Small intestine (tissue), 7 donors: ENCODE results near the gene MAN1C1. TPM values are rescaled to one million over a fixed set of nuclear protein-coding genes. Genes with fewer than 3 reads are reported as not detected.

Source experiments
- DNase-seq, 2 donors: peaks; one replicate each; pipeline versions ENCODE4 v3.0.0 to v3.0.0-alpha.2; 2013
- FAIRE-seq: peaks from 2 replicates; lab custom pipeline; 2012; peaks lifted over from hg19 to GRCh38; lab: Jason Lieb, UNC
- H3K27ac ChIP-seq, 3 donors: one replicate each; pipeline ENCODE4 v1.5.1; 2013; ENCODE audit warnings: low read length in 2 of 3, mild to moderate bottlenecking in 2 of 3, control low read depth in 1 of 3, inconsistent platforms in 1 of 3, low read depth in 1 of 3, moderate library complexity in 1 of 3
- H3K27me3 ChIP-seq, 3 donors: one replicate each; pipeline ENCODE4 v1.6.1; 2013; ENCODE audit warnings: low read length in 3 of 3, inconsistent platforms in 1 of 3; ENCODE audit not compliant: control insufficient read depth in 3 of 3, insufficient read depth in 3 of 3
- H3K36me3 ChIP-seq, 3 donors: one replicate each; pipeline ENCODE4 v1.6.1; 2013; ENCODE audit warnings: low read length in 3 of 3, inconsistent platforms in 1 of 3, low read depth in 1 of 3, mild to moderate bottlenecking in 1 of 3, moderate library complexity in 1 of 3; ENCODE audit not compliant: control insufficient read depth in 3 of 3, insufficient read depth in 2 of 3
- H3K4me1 ChIP-seq, 3 donors: one replicate each; pipeline ENCODE4 v1.6.1; 2013; ENCODE audit warnings: low read length in 2 of 3, inconsistent platforms in 1 of 3, low read depth in 1 of 3, mild to moderate bottlenecking in 1 of 3, moderate library complexity in 1 of 3; ENCODE audit not compliant: control insufficient read depth in 3 of 3, insufficient read depth in 2 of 3
- H3K4me3 ChIP-seq, 3 donors: one replicate each; pipeline ENCODE4 v1.5.1; 2013; ENCODE audit warnings: low read length in 3 of 3, control low read depth in 1 of 3, inconsistent platforms in 1 of 3, low read depth in 1 of 3, mild to moderate bottlenecking in 1 of 3, moderate library complexity in 1 of 3
- H3K9me3 ChIP-seq, 2 donors: one replicate each; pipeline ENCODE4 v1.6.1; 2013; ENCODE audit warnings: low read depth in 1 of 2, low read length in 1 of 2; ENCODE audit not compliant: control insufficient read depth in 2 of 2, insufficient read depth in 1 of 2
- WGBS, 3 donors: extraction: QIAGEN DNeasy Blood & Tissue Kit; methylation state at CpG; one replicate each; pipeline ENCODE4 v1.1.7; 2013; 5-methylcytosine and 5-hydroxymethylcytosine counted together
- polyA plus RNA-seq, 4 donors: library from polyadenylated mRNA; stranded (reverse) in 3 of 4; unstranded in 1 of 4; fragments of 200-250 nt in 3 of 4; fragments of 120-200 nt in 1 of 4; gene quantifications; one replicate each; pipeline versions ENCODE4 v1.2.1 to v1.2.3, GENCODE V29; 2013
- donor health status: healthy with polysubstance abuse.
- donor health status: control.
- donor health status: control.
- donor health status: Bipolar disorder and iron deficiency.
- donor health status: healthy.

The MAN1C1 gene
- polyA plus RNA-seq, 4 donors = 0.67 to 12.1 (median 3.4) TPM

GRCh38 chr1:25615172-25615541 lies 1.4 kb upstream of the MAN1C1 start:
- Histone ChIP-seq H3K27me3 (peaks cover 0 to 28% (median 2%) of the 10 kb centered on the region in 3 donors), H3K36me3 (no peaks in the 10 kb centered on the region), H3K4me1 (peaks cover 0 to 17% (median 0%) of the 10 kb centered on the region in 3 donors), H3K4me3 (no peak overlapping the region), H3K9me3 (no peaks in the 10 kb centered on the region), H3K27ac (no peak overlapping the region)
- no peak for DNase-seq
- FAIRE-seq = no peak
- 27 to 55% (median 30%) methylated on average over 7 of the region's 7 CpGs for WGBS, 3 donors

- H3K27me3 ChIP-seq = peaks cover 0 to 26% (median 2%) of the 10 kb centered on the region in 3 donors
- 3 to 17% (median 10%) methylated on average over 12 of the region's 12 CpGs for WGBS, 3 donors
- peak overlapping the region in 2 of 3 donors; percentile 16 to 17 for H3K27ac ChIP-seq
- no peaks in the 10 kb centered on the region for H3K9me3 ChIP-seq
- H3K36me3 ChIP-seq = no peaks in the 10 kb centered on the region
- peaks cover 0 to 15% (median 0%) of the 10 kb centered on the region in 3 donors for H3K4me1 ChIP-seq
- DNase-seq (peak in 1 of 2 donors; percentile 17), FAIRE-seq (no peak)
- peak overlapping the region in 2 of 3 donors; percentile 51 to 78 for H3K4me3 ChIP-seq
Observed at GRCh38 chr1:25615563-25616094, 962 bp upstream of the MAN1C1 start.

DNA sequence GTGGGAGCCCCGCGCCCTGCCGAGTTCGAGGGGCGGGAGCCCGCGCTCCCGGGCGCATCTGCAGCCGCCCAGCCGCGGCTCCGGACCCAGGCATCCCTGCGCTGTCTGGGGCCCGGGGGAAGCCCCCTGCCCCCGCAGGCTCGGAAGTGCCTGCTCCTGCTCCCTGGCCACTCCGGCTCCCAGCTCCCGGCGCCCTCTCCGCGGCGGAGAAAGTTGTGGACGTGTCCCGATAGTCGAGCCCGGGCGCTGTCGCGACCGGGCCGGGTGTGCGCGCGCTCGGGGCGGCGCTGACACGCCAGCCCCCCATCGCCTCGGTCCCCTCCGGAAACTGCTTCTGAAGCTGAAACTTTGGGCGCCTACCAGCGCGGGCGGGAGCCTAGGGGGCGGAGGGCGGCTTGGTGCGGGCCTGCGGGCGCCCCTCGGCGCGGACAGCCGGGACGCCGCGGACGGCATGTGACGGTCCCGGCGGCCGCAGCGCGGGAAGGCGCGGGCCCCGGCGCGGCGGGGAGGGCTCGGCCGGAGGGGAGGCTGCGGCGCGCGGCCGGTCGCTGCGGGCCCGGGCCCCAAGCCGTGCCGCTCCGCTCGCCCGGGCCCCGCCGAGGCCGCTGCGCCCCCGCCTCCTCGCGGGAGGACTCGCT lies 515 bp downstream of the MAN1C1 start:
- Histone ChIP-seq H3K9me3 (no peaks in the 10 kb centered on the region), H3K27me3 (peaks cover 0 to 26% (median 2%) of the 10 kb centered on the region in 3 donors), H3K4me1 (peaks cover 0 to 15% (median 0%) of the 10 kb centered on the region in 3 donors), H3K4me3 (peak overlapping the region; percentile 56 to 78 (median 63)), H3K27ac (peak overlapping the region in 1 of 3 donors; percentile 61), H3K36me3 (no peaks in the 10 kb centered on the region)
- DNase-seq (peak in 1 of 2 donors; percentile 43), FAIRE-seq (no peak)
- WGBS, 3 donors = 1% methylated on average over 37 to 94 of the region's 94 CpGs

GRCh38 chr1:25617625-25618432 lies 1.2 kb downstream of the MAN1C1 start:
- H3K4me1 ChIP-seq = peaks cover 0 to 20% (median 0%) of the 10 kb centered on the region in 3 donors
- peak overlapping the region; percentile 56 to 78 (median 63) for H3K4me3 ChIP-seq
- DNase-seq = peak in 1 of 2 donors; percentile 37
- WGBS, 3 donors = 2 to 5% (median 5%) methylated on average over 47 to 66 of the region's 66 CpGs
- peak overlapping the region in 1 of 3 donors; percentile 61 for H3K27ac ChIP-seq
- no peaks in the 10 kb centered on the region for H3K9me3 ChIP-seq
- H3K27me3 ChIP-seq = peaks cover 0 to 26% (median 2%) of the 10 kb centered on the region in 3 donors
- no peaks in the 10 kb centered on the region for H3K36me3 ChIP-seq
- no peak for FAIRE-seq

DNA sequence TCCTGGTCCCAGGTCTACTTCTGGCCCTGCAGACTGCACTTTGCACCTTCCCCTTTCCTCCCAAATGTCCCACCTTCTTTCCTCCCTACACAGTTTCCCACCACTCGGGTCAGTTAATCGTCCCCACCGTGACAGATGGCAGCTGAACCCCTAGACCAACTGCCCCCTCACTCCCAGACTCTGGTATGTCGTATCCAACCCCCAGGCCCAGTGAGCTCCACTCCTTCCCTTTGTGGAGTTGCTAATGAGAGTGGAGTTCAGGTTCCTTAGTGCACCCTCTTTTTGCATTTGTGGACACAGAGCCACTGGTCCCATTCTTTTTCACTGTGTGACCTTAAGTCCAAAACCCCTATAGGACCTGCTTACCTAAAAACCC lies 1.8 kb downstream of the MAN1C1 start:
- no peaks in the 10 kb centered on the region for H3K9me3 ChIP-seq
- no peak for DNase-seq
- WGBS, 3 donors = 45 to 57% (median 48%) methylated on average over 4 of the region's 4 CpGs
- FAIRE-seq = no peak
- H3K27ac ChIP-seq = peak overlapping the region in 1 of 3 donors; percentile 61
- H3K4me3 ChIP-seq = peak overlapping the region; percentile 29 to 78 (median 63)
- H3K27me3 ChIP-seq = peaks cover 0 to 26% (median 2%) of the 10 kb centered on the region in 3 donors
- H3K4me1 ChIP-seq = peaks cover 0 to 25% (median 0%) of the 10 kb centered on the region in 3 donors
- no peaks in the 10 kb centered on the region for H3K36me3 ChIP-seq

DNA sequence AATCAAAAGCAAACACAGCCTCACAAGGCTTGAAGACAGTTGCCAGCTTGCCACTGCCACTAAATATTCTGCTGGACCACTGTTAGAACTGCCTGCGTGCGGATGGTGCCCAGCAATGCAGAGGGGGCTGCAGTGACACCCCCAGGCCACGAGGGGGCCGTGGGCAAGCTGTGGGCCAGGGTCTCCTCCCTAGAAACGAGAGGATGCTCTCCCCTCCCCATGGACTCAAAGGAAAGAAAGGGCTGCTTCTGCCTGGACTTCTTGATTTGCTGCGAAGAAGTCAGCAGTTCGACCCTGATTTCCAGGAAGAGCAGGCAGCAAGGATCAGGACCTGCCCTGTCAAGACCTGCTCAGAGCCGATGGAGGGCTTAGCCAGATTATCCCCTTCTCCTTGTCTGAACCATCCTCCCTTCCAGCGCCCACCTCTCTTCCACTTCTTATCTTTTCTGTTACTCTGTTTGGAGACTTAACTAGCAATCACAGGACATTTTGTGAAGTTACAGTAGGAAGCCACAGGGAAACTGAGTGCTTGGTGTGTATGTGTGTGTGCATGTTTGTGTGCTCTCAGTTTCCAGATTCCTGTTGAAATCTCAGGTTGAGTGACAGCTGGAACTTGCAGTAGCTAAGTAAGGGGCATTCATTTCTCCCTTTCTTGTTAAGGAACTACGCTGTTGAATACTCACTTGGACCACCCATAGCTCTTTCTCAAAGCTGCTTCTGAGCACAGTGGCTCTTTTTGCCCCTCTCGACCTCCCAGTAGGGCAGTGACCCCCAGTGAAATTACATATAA lies 2.7 kb downstream of the MAN1C1 start:
- 33 to 40% (median 38%) methylated on average over 11 of the region's 11 CpGs for WGBS, 3 donors
- no peak overlapping the region for H3K27ac ChIP-seq
- peaks cover 0 to 24% (median 2%) of the 10 kb centered on the region in 3 donors for H3K27me3 ChIP-seq
- H3K36me3 ChIP-seq = no peaks in the 10 kb centered on the region
- FAIRE-seq = no peak
- peak overlapping the region in 1 of 3 donors; percentile 18 for H3K4me3 ChIP-seq
- peak in 1 of 2 donors; percentile 44 for DNase-seq
- no peaks in the 10 kb centered on the region for H3K9me3 ChIP-seq
- H3K4me1 ChIP-seq = peaks cover 0 to 25% (median 0%) of the 10 kb centered on the region in 3 donors

DNA sequence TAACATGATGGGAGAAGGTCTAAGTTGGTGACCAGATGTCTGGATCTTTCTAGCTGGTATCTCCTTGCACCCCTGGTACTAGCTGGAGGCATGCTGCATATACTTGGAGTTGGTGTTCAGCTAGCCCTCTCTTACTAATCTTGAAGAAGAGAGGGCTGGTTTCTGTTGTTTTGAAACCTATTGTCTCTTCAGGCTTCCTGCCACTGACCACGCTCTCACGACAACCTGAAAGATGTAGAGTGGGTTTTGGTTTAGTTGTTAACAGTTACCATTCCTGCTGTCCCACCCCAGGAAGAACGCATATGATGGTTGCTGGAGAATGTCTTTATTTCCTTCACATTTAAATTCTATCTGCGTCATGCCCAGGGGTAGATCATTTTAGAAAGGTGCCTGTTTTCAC lies 3.6 kb downstream of the MAN1C1 start:
- Histone ChIP-seq H3K4me3 (no peak overlapping the region), H3K36me3 (no peaks in the 10 kb centered on the region), H3K27ac (no peak overlapping the region), H3K9me3 (no peaks in the 10 kb centered on the region), H3K4me1 (peaks cover 0 to 25% (median 0%) of the 10 kb centered on the region in 3 donors), H3K27me3 (peaks cover 0 to 23% (median 2%) of the 10 kb centered on the region in 3 donors)
- FAIRE-seq (no peak), DNase-seq (no peak)
- WGBS, 3 donors = 55 to 76% (median 64%) methylated on average over 4 of the region's 4 CpGs
